K562 (cell line): ENCODE results near the gene SAE1. TPM values are rescaled to one million over a fixed set of nuclear protein-coding genes. Genes with fewer than 3 reads are reported as not detected.

Source experiments
- CREB1 ChIP-seq, 2 experiments: sonication (generic) in 1 of 2; formaldehyde crosslinking in 1 of 2; IDR thresholded peaks; 2 replicates each; pipeline versions ENCODE4 v1.6.1 to v1.8.0; 2012 to 2022; ENCODE audit warnings: inconsistent platforms in 1 of 2, mild to moderate bottlenecking in 1 of 2, missing genetic modification reagents in 1 of 2, moderate library complexity in 1 of 2
- CXXC5 ChIP-seq: fragments of 250-450 bp; sonication (Bioruptor Pico); IDR thresholded peaks from 2 replicates; pipeline ENCODE4 v1.8.0; 2022; ENCODE audit warnings: inconsistent platforms, mild to moderate bottlenecking, moderate library complexity
- EGR1 ChIP-seq: fragments of 450-650 bp; conservative IDR thresholded peaks from 2 replicates; pipeline ENCODE4 v1.6.1; 2017; ENCODE audit warnings: mild to moderate bottlenecking
- EHMT2 ChIP-seq: fragments of 450-650 bp; IDR thresholded peaks from 2 replicates; pipeline ENCODE4 v1.6.1; 2018; ENCODE audit warnings: antibody characterized with exemption
- HIVEP1 ChIP-seq: fragments of 250-450 bp; sonication (Bioruptor Pico); IDR thresholded peaks from 2 replicates; pipeline ENCODE4 v1.4.0; 2020; ENCODE audit warnings: mild to moderate bottlenecking
- HNRNPH1 ChIP-seq: fragments of 200-400 bp; formaldehyde crosslinking; optimal IDR thresholded peaks from 2 replicates; pipeline ENCODE3; 2017; ENCODE audit warnings: low read depth, mild to moderate bottlenecking, low read length, moderate library complexity
- HNRNPLL ChIP-seq: fragments of 200-400 bp; formaldehyde crosslinking; IDR thresholded peaks from 2 replicates; pipeline ENCODE4 v1.6.1; 2017; ENCODE audit warnings: low read length, low read depth, mild to moderate bottlenecking; ENCODE audit not compliant: poor library complexity, severe bottlenecking
- MECOM ChIP-seq: fragments of 250-450 bp; sonication (Bioruptor Pico); IDR thresholded peaks from 2 replicates; pipeline ENCODE4 v1.8.0; 2022; ENCODE audit warnings: inconsistent platforms
- SPI1 ChIP-seq: IDR thresholded peaks from 2 replicates; pipeline ENCODE4 v1.6.1; 2011; ENCODE audit warnings: low read depth, low read length, control low read depth, borderline replicate concordance
- ZKSCAN3 ChIP-seq: fragments of 250-450 bp; sonication (Bioruptor Pico); IDR thresholded peaks from 2 replicates; pipeline ENCODE4 v1.4.0; 2020
- ZNF175 ChIP-seq: fragments of 200-800 bp; sonication (Bioruptor generic); IDR thresholded peaks from 2 replicates; pipeline ENCODE4 v1.6.1; 2016; ENCODE audit warnings: low read depth, mild to moderate bottlenecking, missing genetic modification characterization, missing compliant biosample characterization
- ZNF184 ChIP-seq: sonication (generic); formaldehyde crosslinking; IDR thresholded peaks from 2 replicates; pipeline ENCODE4 v1.5.0; 2020; ENCODE audit warnings: missing genetic modification reagents
- ZNF263 ChIP-seq: sonication (generic); formaldehyde crosslinking; IDR thresholded peaks from 2 replicates; pipeline ENCODE4 v1.8.0; 2022; ENCODE audit warnings: mild to moderate bottlenecking, missing genetic modification reagents, borderline replicate concordance
- ZNF695 ChIP-seq: fragments of 450-650 bp; formaldehyde crosslinking; IDR thresholded peaks from 2 replicates; pipeline ENCODE4 v1.4.0; 2020; ENCODE audit warnings: mild to moderate bottlenecking, moderate library complexity
- ZZZ3 ChIP-seq: fragments of 450-650 bp; IDR thresholded peaks from 2 replicates; pipeline ENCODE4 v1.6.1; 2016; ENCODE audit warnings: antibody characterized with exemption, mild to moderate bottlenecking, moderate library complexity
- polyA plus RNA-seq, 8 experiments: library from polyadenylated mRNA; depleted of rRNA in 4 of 8; stranded (reverse) in 5 of 8; unstranded in 3 of 8; fragments of >200 nt; fragmentation: Nextera tagmentation in 2 of 8; fragmentation: Illumina TruSeq in 1 of 8; extraction: Ambion mirVana in 2 of 8; extraction: Trizol in 1 of 8; gene quantifications; 2 replicates each; pipeline versions ENCODE4 v1.2.1 to v1.2.3, GENCODE V29; 2011 to 2014; ENCODE audit warnings: inconsistent platforms in 1 of 8, missing spikeins in 1 of 8
- total RNA-seq, 7 experiments: library from RNA; depleted of rRNA in 6 of 7; stranded (reverse); fragments of >200 nt in 6 of 7; fragmentation: Illumina TruSeq in 2 of 7; extraction: Trizol in 2 of 7; gene quantifications; 2 replicates each; pipeline versions ENCODE4 v1.2.1 to v1.2.3, GENCODE V29; 2011 to 2021; ENCODE audit warnings: low replicate concordance in 1 of 7
- TF ChIP-seq, protein P1 (sequence below): fragments of 250-450 bp; sonication (Bioruptor Pico); IDR thresholded peaks from 2 replicates; pipeline ENCODE4 v1.8.0; 2022; ENCODE audit warnings: inconsistent platforms, mild to moderate bottlenecking, moderate library complexity, borderline replicate concordance
- TF ChIP-seq, protein P2 (sequence below): fragments of 250-450 bp; sonication (Bioruptor Pico); IDR thresholded peaks from 2 replicates; pipeline ENCODE4 v1.4.0; 2020; ENCODE audit warnings: borderline replicate concordance
- TF ChIP-seq, protein P3 (sequence below): sonication (generic); formaldehyde crosslinking; IDR thresholded peaks from 2 replicates; pipeline ENCODE4 v1.8.1; 2022; ENCODE audit warnings: missing genetic modification reagents
- TF ChIP-seq, protein P4 (sequence below), 2 experiments: fragments of 450-650 bp; IDR thresholded peaks; 2 replicates each; pipeline ENCODE4 v1.6.1; 2018; ENCODE audit warnings: mild to moderate bottlenecking in 2 of 2, low read depth in 1 of 2; ENCODE audit not compliant: partially characterized antibody in 2 of 2

Gene SAE1
- total and polyA plus RNA-seq, 9 of the 15 experiments (the other 6 are each of a cell fraction or from before 2014, with no cell fraction given): 82.8 to 299 (median 217) TPM

DNA sequence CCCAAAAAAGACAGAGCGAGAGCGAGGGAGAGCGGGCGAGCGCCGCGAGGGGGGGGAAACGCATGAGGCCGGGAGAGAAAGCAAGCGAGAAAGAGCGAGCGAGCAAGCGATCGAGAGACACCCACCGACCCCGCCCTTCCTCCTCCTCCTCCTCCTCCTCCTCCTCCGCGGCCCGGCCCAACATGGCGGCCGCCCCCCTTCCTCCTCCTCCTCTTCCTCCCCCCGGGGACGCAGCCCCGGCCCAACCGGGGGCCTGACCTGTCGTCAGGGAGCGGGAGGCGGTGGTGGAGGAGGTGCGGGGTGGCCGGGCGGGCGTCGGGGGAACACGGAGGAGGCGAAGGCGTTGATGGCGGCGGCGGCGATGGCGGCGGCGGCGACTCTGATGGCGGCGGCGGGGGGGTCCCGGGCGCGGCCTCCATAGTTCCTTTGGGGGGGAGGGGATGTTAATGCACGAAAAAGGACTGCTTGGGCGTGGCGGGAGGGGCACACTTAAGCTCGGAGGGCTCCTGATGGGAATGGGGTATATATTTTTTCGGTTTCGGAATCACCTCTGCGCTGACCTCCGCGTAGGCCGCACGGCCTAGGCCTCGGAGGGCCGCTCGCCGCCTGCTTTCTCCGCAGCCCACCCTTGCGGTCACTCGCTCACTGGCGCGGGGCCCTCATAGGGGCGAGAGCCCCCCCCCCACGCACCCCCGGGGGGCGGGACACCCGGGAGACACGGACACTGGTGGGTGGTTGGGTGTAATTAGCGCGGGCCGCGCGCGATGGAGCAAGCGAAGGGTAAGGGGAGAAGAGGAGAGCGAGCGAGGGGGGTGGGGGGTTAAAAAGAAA, 18.3 kb upstream of the SAE1 start (continued):
- TF ChIP-seq CREB1 (IDR thresholded peaks at IDR 0.05) (peak; percentile 46; the same call in 1 of the 2 replicates), CREB1 (CRISPR knock-in tag; IDR thresholded peaks at IDR 0.05) (no peak; the same call in 1 of the 2 replicates), CXXC5 (CRISPR knock-in tag) (peak; percentile 56; the same call in 1 of the 2 replicates), HIVEP1 (CRISPR knock-in tag) (no peak), HNRNPLL (no peak), ZNF184 (CRISPR knock-in tag) (no peak), ZKSCAN3 (CRISPR knock-in tag) (no peak), ZNF263 (CRISPR knock-in tag) (peak; percentile 99), EHMT2 (no peak), ZNF695 (no peak), HNRNPH1 (no peak), ZNF175 (CRISPR knock-in tag) (peak; percentile 87), SPI1 (no peak; the same call in 1 of the 2 replicates), EGR1 (peak; percentile 100), MECOM (CRISPR knock-in tag) (no peak), ZZZ3 (peak; percentile 77)
- TF ChIP-seq, protein P1, sequence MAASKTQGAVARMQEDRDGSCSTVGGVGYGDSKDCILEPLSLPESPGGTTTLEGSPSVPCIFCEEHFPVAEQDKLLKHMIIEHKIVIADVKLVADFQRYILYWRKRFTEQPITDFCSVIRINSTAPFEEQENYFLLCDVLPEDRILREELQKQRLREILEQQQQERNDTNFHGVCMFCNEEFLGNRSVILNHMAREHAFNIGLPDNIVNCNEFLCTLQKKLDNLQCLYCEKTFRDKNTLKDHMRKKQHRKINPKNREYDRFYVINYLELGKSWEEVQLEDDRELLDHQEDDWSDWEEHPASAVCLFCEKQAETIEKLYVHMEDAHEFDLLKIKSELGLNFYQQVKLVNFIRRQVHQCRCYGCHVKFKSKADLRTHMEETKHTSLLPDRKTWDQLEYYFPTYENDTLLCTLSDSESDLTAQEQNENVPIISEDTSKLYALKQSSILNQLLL: no peak
- TF ChIP-seq, protein P2, sequence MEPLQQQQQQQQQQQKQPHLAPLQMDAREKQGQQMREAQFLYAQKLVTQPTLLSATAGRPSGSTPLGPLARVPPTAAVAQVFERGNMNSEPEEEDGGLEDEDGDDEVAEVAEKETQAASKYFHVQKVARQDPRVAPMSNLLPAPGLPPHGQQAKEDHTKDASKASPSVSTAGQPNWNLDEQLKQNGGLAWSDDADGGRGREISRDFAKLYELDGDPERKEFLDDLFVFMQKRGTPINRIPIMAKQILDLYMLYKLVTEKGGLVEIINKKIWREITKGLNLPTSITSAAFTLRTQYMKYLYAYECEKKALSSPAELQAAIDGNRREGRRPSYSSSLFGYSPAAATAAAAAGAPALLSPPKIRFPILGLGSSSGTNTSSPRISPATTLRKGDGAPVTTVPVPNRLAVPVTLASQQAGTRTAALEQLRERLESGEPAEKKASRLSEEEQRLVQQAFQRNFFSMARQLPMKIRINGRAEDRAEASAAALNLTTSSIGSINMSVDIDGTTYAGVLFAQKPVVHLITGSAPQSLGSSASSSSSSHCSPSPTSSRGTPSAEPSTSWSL (CRISPR knock-in tag): no peak
- TF ChIP-seq, protein P3, sequence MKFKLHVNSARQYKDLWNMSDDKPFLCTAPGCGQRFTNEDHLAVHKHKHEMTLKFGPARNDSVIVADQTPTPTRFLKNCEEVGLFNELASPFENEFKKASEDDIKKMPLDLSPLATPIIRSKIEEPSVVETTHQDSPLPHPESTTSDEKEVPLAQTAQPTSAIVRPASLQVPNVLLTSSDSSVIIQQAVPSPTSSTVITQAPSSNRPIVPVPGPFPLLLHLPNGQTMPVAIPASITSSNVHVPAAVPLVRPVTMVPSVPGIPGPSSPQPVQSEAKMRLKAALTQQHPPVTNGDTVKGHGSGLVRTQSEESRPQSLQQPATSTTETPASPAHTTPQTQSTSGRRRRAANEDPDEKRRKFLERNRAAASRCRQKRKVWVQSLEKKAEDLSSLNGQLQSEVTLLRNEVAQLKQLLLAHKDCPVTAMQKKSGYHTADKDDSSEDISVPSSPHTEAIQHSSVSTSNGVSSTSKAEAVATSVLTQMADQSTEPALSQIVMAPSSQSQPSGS (CRISPR knock-in tag): no peak
- TF ChIP-seq, protein P4, sequence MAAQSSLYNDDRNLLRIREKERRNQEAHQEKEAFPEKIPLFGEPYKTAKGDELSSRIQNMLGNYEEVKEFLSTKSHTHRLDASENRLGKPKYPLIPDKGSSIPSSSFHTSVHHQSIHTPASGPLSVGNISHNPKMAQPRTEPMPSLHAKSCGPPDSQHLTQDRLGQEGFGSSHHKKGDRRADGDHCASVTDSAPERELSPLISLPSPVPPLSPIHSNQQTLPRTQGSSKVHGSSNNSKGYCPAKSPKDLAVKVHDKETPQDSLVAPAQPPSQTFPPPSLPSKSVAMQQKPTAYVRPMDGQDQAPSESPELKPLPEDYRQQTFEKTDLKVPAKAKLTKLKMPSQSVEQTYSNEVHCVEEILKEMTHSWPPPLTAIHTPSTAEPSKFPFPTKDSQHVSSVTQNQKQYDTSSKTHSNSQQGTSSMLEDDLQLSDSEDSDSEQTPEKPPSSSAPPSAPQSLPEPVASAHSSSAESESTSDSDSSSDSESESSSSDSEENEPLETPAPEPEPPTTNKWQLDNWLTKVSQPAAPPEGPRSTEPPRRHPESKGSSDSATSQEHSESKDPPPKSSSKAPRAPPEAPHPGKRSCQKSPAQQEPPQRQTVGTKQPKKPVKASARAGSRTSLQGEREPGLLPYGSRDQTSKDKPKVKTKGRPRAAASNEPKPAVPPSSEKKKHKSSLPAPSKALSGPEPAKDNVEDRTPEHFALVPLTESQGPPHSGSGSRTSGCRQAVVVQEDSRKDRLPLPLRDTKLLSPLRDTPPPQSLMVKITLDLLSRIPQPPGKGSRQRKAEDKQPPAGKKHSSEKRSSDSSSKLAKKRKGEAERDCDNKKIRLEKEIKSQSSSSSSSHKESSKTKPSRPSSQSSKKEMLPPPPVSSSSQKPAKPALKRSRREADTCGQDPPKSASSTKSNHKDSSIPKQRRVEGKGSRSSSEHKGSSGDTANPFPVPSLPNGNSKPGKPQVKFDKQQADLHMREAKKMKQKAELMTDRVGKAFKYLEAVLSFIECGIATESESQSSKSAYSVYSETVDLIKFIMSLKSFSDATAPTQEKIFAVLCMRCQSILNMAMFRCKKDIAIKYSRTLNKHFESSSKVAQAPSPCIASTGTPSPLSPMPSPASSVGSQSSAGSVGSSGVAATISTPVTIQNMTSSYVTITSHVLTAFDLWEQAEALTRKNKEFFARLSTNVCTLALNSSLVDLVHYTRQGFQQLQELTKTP (IDR thresholded peaks at IDR 0.05; ENCODE audit: low read depth in 1 of 2, partially characterized antibody in 2 of 2): no peak
